Trophoblast cell (in vitro differentiated cells and primary cell): ENCODE results near the gene DENND4A.

ENCODE experiments used
- DNase-seq, 2 donors: peaks; one replicate each; pipeline ENCODE4 v3.0.0-alpha.2; 2016
- H2AFZ ChIP-seq: 2 replicates; pipeline ENCODE4 v1.6.1; 2013; ENCODE audit warnings: low read length, moderate library complexity, mild to moderate bottlenecking; ENCODE audit not compliant: insufficient read depth, poor library complexity
- H2AK5ac ChIP-seq: 2 replicates; pipeline ENCODE4 v1.6.1; 2013; ENCODE audit warnings: mild to moderate bottlenecking, low read length
- H2BK120ac ChIP-seq: 2 replicates; pipeline ENCODE4 v1.6.1; 2013; ENCODE audit warnings: low read length, mild to moderate bottlenecking, moderate library complexity; ENCODE audit not compliant: insufficient read depth, poor library complexity
- H2BK12ac ChIP-seq: 2 replicates; pipeline ENCODE4 v1.6.1; 2013; ENCODE audit warnings: mild to moderate bottlenecking, low read length, moderate library complexity
- H2BK5ac ChIP-seq: 2 replicates; pipeline ENCODE4 v1.6.1; 2013; ENCODE audit warnings: low read length, low read depth, moderate library complexity, mild to moderate bottlenecking; ENCODE audit not compliant: poor library complexity
- H3K14ac ChIP-seq: 2 replicates; pipeline ENCODE4 v1.6.1; 2013; ENCODE audit warnings: mild to moderate bottlenecking, low read length
- H3K18ac ChIP-seq: 2 replicates; pipeline ENCODE4 v1.6.1; 2013; ENCODE audit warnings: mild to moderate bottlenecking, low read length
- H3K23ac ChIP-seq: 2 replicates; pipeline ENCODE4 v1.6.1; 2013; ENCODE audit warnings: low read length
- H3K27ac ChIP-seq: 2 replicates; pipeline ENCODE4 v1.5.1; 2013; ENCODE audit warnings: low read depth, mild to moderate bottlenecking, inconsistent platforms, low read length, moderate library complexity
- H3K27me3 ChIP-seq: 2 replicates; pipeline ENCODE4 v1.6.1; 2013; ENCODE audit warnings: inconsistent platforms, mild to moderate bottlenecking, low read length, moderate library complexity; ENCODE audit not compliant: insufficient read depth
- H3K36me3 ChIP-seq, 2 experiments: 1 replicate in 1 of 2; 2 replicates in 1 of 2; pipeline ENCODE4 v1.6.1; 2013; ENCODE audit warnings: low read length in 2 of 2, mild to moderate bottlenecking in 2 of 2, moderate library complexity in 1 of 2; ENCODE audit not compliant: insufficient read depth in 2 of 2, control insufficient read depth in 1 of 2
- H3K4ac ChIP-seq: 2 replicates; pipeline ENCODE4 v1.6.1; 2013; ENCODE audit warnings: low read depth, mild to moderate bottlenecking, low read length, moderate library complexity
- H3K4me1 ChIP-seq, 2 experiments: 1 replicate in 1 of 2; 2 replicates in 1 of 2; pipeline ENCODE4 v1.6.1; 2013; ENCODE audit warnings: low read length in 2 of 2, mild to moderate bottlenecking in 2 of 2, moderate library complexity in 1 of 2; ENCODE audit not compliant: insufficient read depth in 2 of 2, control insufficient read depth in 1 of 2
- H3K4me2 ChIP-seq: 2 replicates; pipeline ENCODE4 v1.6.1; 2013; ENCODE audit warnings: inconsistent platforms, mild to moderate bottlenecking, low read length, moderate library complexity
- H3K4me3 ChIP-seq: 2 replicates; pipeline ENCODE4 v1.5.1; 2013; ENCODE audit warnings: mild to moderate bottlenecking, low read depth, low read length, inconsistent platforms
- H3K79me1 ChIP-seq: one replicate; pipeline ENCODE4 v1.6.1; 2013; ENCODE audit warnings: low read length
- H3K79me2 ChIP-seq: 2 replicates; pipeline ENCODE4 v1.6.1; 2013; ENCODE audit warnings: low read length, mild to moderate bottlenecking; ENCODE audit not compliant: control insufficient read depth, insufficient read depth, poor library complexity
- H3K9ac ChIP-seq: 2 replicates; pipeline ENCODE4 v1.6.1; 2013; ENCODE audit warnings: mild to moderate bottlenecking, low read length
- H3K9me3 ChIP-seq: 2 replicates; pipeline ENCODE4 v1.6.1; 2013; ENCODE audit warnings: low read depth, mild to moderate bottlenecking, control low read depth, inconsistent platforms, low read length; ENCODE audit not compliant: insufficient read depth
- H4K12ac ChIP-seq: 2 replicates; pipeline ENCODE4 v1.6.1; 2013; ENCODE audit warnings: low read depth, mild to moderate bottlenecking, low read length, moderate library complexity
- H4K8ac ChIP-seq: 2 replicates; pipeline ENCODE4 v1.6.1; 2013; ENCODE audit warnings: low read depth, mild to moderate bottlenecking, low read length, moderate library complexity
- H4K91ac ChIP-seq: one replicate; pipeline ENCODE4 v1.6.1; 2013; ENCODE audit warnings: low read depth, mild to moderate bottlenecking, low read length, moderate library complexity
- WGBS: extraction: QIAGEN DNeasy Blood & Tissue Kit; methylation state at CpG from one replicate; pipeline ENCODE4 v1.1.7; 2013; ENCODE audit warnings: missing lambda C conversion rate; ENCODE audit not compliant: insufficient read length, insufficient coverage; ENCODE audit errors: extremely low coverage; 5-methylcytosine and 5-hydroxymethylcytosine counted together

The DENND4A gene

GRCh38 chr15:65821070-65821469 is 29.0 kb upstream of the DENND4A start:
- Histone ChIP-seq H2AK5ac (no peak overlapping the region), H4K12ac (no peak overlapping the region), H2AFZ (no peak overlapping the region), H3K14ac (no peak overlapping the region), H4K91ac (no peak overlapping the region), H3K36me3 (no peaks in the 10 kb centered on the region), H3K18ac (no peak overlapping the region), H3K23ac (no peak overlapping the region), H2BK12ac (no peak overlapping the region), H3K4me2 (no peak overlapping the region), H2BK5ac (no peak overlapping the region), H3K9ac (no peak overlapping the region), H3K27me3 (no peaks in the 10 kb centered on the region), H3K4me1 (peaks cover 3 to 5% of the 10 kb centered on the region in 2 experiments), H3K27ac (no peak overlapping the region), H3K79me1 (no peaks in the 10 kb centered on the region), H3K9me3 (no peaks in the 10 kb centered on the region), H3K79me2 (no peaks in the 10 kb centered on the region), H2BK120ac (no peak overlapping the region), H3K4ac (no peak overlapping the region), H4K8ac (no peak overlapping the region), H3K4me3 (no peak overlapping the region)
- DNase-seq: no peak

- no CpG with 5 or more reads among the region's 3 CpGs for WGBS
- no peak overlapping the region for H3K23ac ChIP-seq
- H3K14ac ChIP-seq: no peak overlapping the region
- no peak overlapping the region for H2BK120ac ChIP-seq
- no peak overlapping the region for H2AFZ ChIP-seq
- H3K4me1 ChIP-seq: peaks cover 3% of the 10 kb centered on the region in 2 experiments
- no peak overlapping the region for H3K4ac ChIP-seq
- H3K27me3 ChIP-seq: no peaks in the 10 kb centered on the region
- DNase-seq: no peak
- no peaks in the 10 kb centered on the region for H3K36me3 ChIP-seq
- H3K79me1 ChIP-seq: no peaks in the 10 kb centered on the region
- H3K4me2 ChIP-seq: no peak overlapping the region
- no peak overlapping the region for H2AK5ac ChIP-seq
- H4K8ac ChIP-seq: no peak overlapping the region
- no peak overlapping the region for H2BK5ac ChIP-seq
- no peak overlapping the region for H3K9ac ChIP-seq
- no peak overlapping the region for H4K12ac ChIP-seq
- no peak overlapping the region for H3K18ac ChIP-seq
- no peaks in the 10 kb centered on the region for H3K9me3 ChIP-seq
- H3K79me2 ChIP-seq: no peaks in the 10 kb centered on the region
- H3K4me3 ChIP-seq: no peak overlapping the region
- no peak overlapping the region for H3K27ac ChIP-seq
- no peak overlapping the region for H4K91ac ChIP-seq
- H2BK12ac ChIP-seq: no peak overlapping the region
Measured at GRCh38 chr15:65819563-65819960, 27.5 kb upstream of the DENND4A start.

DNA sequence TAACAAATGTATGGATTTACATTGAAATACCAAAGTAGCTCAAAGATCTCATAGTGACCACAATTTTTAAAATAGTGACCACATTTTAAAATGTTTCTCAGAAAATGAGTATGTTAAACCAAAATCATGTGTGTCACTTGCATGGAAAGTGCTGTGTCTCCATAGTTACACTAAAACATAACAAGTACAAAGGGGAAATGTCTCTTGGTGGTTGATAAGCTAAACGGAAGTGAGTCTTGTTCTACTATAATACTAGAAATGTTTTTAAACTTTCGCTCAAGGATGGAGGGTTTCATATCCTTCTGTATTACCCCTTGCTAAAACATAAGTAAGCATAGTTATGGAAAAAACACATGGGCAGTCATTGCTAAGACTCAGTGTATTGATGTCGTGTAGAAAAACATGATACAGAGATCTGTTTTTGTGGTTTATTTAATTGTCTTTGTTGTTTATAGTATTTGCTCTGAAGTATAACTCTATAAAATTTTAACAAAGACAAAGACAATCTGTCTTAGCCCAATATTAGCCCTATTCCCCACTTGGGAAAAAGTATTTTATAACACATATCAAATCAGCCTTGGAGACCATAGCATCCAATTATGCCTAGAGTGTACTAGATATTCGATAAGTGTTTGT is 27.0 kb upstream of the DENND4A start:
- H3K9me3 ChIP-seq: no peaks in the 10 kb centered on the region
- H3K18ac ChIP-seq: no peak overlapping the region
- DNase-seq: peak in 1 of 2 donors; percentile 51
- peaks cover 3% of the 10 kb centered on the region in 2 experiments for H3K4me1 ChIP-seq
- H3K27ac ChIP-seq: no peak overlapping the region
- no peak overlapping the region for H2BK5ac ChIP-seq
- no peaks in the 10 kb centered on the region for H3K36me3 ChIP-seq
- H3K79me1 ChIP-seq: no peaks in the 10 kb centered on the region
- H3K4me3 ChIP-seq: no peak overlapping the region
- no peak overlapping the region for H3K14ac ChIP-seq
- H3K4me2 ChIP-seq: no peak overlapping the region
- H4K8ac ChIP-seq: no peak overlapping the region
- H2AK5ac ChIP-seq: no peak overlapping the region
- H3K27me3 ChIP-seq: no peaks in the 10 kb centered on the region
- no peak overlapping the region for H2AFZ ChIP-seq
- no peak overlapping the region for H3K4ac ChIP-seq
- WGBS: no CpG with 5 or more reads among the region's 4 CpGs
- H3K9ac ChIP-seq: no peak overlapping the region
- H2BK12ac ChIP-seq: no peak overlapping the region
- H2BK120ac ChIP-seq: no peak overlapping the region
- no peaks in the 10 kb centered on the region for H3K79me2 ChIP-seq
- H4K91ac ChIP-seq: no peak overlapping the region
- no peak overlapping the region for H4K12ac ChIP-seq
- no peak overlapping the region for H3K23ac ChIP-seq

DNA sequence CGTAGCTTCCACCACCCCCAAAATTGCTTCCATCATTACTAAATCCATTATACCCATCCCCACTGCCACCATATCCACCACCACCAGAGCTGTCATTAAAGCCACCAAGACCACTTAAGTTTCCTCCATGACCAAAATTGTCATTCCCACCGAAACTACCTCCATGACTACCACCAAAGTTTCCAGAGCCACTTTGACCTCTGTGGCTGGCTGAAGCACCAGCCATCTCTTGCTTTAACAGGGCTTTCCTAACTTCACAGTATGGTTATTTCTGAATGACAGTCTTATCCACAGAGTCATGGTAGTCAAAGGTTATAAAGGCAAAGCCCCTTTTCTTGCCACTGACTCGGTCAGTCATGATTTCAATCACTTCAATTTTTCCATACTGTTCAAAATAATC is 24.3 kb upstream of the DENND4A start:
- H3K9ac ChIP-seq: no peak overlapping the region
- H3K4me1 ChIP-seq: peaks cover 0 to 3% of the 10 kb centered on the region in 2 experiments
- H3K4ac ChIP-seq: no peak overlapping the region
- H3K79me1 ChIP-seq: no peaks in the 10 kb centered on the region
- H3K14ac ChIP-seq: no peak overlapping the region
- no peak overlapping the region for H2BK120ac ChIP-seq
- no peak overlapping the region for H3K4me3 ChIP-seq
- no peak overlapping the region for H2BK12ac ChIP-seq
- H2AFZ ChIP-seq: no peak overlapping the region
- no peaks in the 10 kb centered on the region for H3K36me3 ChIP-seq
- H3K27ac ChIP-seq: no peak overlapping the region
- no peak overlapping the region for H2BK5ac ChIP-seq
- H4K12ac ChIP-seq: no peak overlapping the region
- no peak overlapping the region for H3K4me2 ChIP-seq
- no peak overlapping the region for H3K23ac ChIP-seq
- WGBS: no CpG with 5 or more reads among the region's 3 CpGs
- H3K79me2 ChIP-seq: no peaks in the 10 kb centered on the region
- no peak overlapping the region for H2AK5ac ChIP-seq
- no peak overlapping the region for H4K91ac ChIP-seq
- no peaks in the 10 kb centered on the region for H3K9me3 ChIP-seq
- no peak overlapping the region for H4K8ac ChIP-seq
- H3K18ac ChIP-seq: no peak overlapping the region
- H3K27me3 ChIP-seq: no peaks in the 10 kb centered on the region
- DNase-seq: no peak
